G401 (cell line): ENCODE results near the gene FOS. TPM values are rescaled to one million over a fixed set of nuclear protein-coding genes. Genes with fewer than 3 reads are reported as not detected.

Experiments
- DNase-seq: peaks from one replicate; pipeline ENCODE4 v3.0.0-alpha.2; 2015; ENCODE audit warnings: low spot score
- in situ Hi-C: cut with HindIII; loops from 2 replicates; pipeline ENCODE4 v1.10.0; 2016; ENCODE audit warnings: low sequenced_read_pairs, mixed read lengths
- total RNA-seq: library from RNA; depleted of rRNA; stranded (reverse); fragments of >200 nt; shearing (Covaris generic); gene quantifications from 2 replicates; pipeline ENCODE4 v1.2.3, GENCODE V29; 2014

FOS gene
- total RNA-seq, 1 experiment from 2014 or later = 41.0 TPM

GRCh38 chr14:75249251-75249957 lies 29.2 kb upstream of the FOS start:
- no peak for DNase-seq
- in situ Hi-C loops = no loop called here

- DNase-seq = no peak
- in situ Hi-C loops = no loop called here
These were observed 28.7 kb upstream of the FOS start for GRCh38 chr14:75249958-75250336.

- DNase-seq = no peak
- in situ Hi-C loops = no loop called here
These were observed 27.8 kb upstream of the FOS start for GRCh38 chr14:75250800-75251199.

GRCh38 chr14:75252254-75252837 lies 26.3 kb upstream of the FOS start:
- DNase-seq = no peak
- in situ Hi-C loops = no loop called here

- in situ Hi-C loops = no loop called here
- DNase-seq = no peak
These were observed 24.2 kb upstream of the FOS start for GRCh38 chr14:75254381-75254822.

GRCh38 chr14:75254901-75255584 lies 23.6 kb upstream of the FOS start:
- in situ Hi-C loops = no loop called here
- DNase-seq = no peak

GRCh38 chr14:75258079-75258802 lies 20.4 kb upstream of the FOS start:
- no peak for DNase-seq
- in situ Hi-C loops = no loop called here

GRCh38 chr14:75258803-75259509 lies 19.7 kb upstream of the FOS start:
- peak; percentile 100 for DNase-seq
- in situ Hi-C loops = no loop called here

GRCh38 chr14:75259510-75259855 lies 19.1 kb upstream of the FOS start:
- peak; percentile 68 for DNase-seq
- in situ Hi-C loops = no loop called here

GRCh38 chr14:75260025-75260763 lies 18.4 kb upstream of the FOS start:
- in situ Hi-C loops = no loop called here
- no peak for DNase-seq

- DNase-seq = no peak
- in situ Hi-C loops = no loop called here
These were observed 16.8 kb upstream of the FOS start for GRCh38 chr14:75261820-75262219.

- in situ Hi-C loops = no loop called here
- no peak for DNase-seq
These were observed 16.0 kb upstream of the FOS start for GRCh38 chr14:75262641-75263040.

- in situ Hi-C loops = no loop called here
- no peak for DNase-seq
These were observed 14.6 kb upstream of the FOS start for GRCh38 chr14:75264036-75264435.

GRCh38 chr14:75267141-75267721 lies 11.4 kb upstream of the FOS start:
- no peak for DNase-seq
- in situ Hi-C loops = no loop called here

GRCh38 chr14:75268633-75269550 lies 9.7 kb upstream of the FOS start:
- no peak for DNase-seq

GRCh38 chr14:75271514-75271913 lies 7.1 kb upstream of the FOS start:
- no peak for DNase-seq
- in situ Hi-C loops = no loop called here

More at GRCh38 chr14:75268633-75269550, 9.7 kb upstream of the FOS start:
- in situ Hi-C loops = no loop called here

GRCh38 chr14:75273272-75274049 lies 5.2 kb upstream of the FOS start:
- no peak for DNase-seq
- in situ Hi-C loops = no loop called here
